ENCODE measurements around the gene VAV2. TPM values are rescaled to one million over a fixed set of nuclear protein-coding genes. Genes with fewer than 3 reads are reported as not detected.

VAV2 gene
- total and polyA plus RNA-seq, 12 donors, result 2.9 to 7.1 (median 5.0) TPM

- no peaks in the 10 kb centered on the region for H3K9me3 ChIP-seq
- peak overlapping the region in 8 of 10 donors; percentile 45 to 78 (median 58) for H3K27ac ChIP-seq
- intact Hi-C loops (cut with DNase I), result loop anchor here in 1 of 10 donors (10.0 kb wide), 1 partner anchor 131 kb away; no protein-coding TSS in a partner anchor
- 48 to 55% methylated on average over 23 of the region's 23 CpGs for WGBS, 2 donors
- H3K27me3 ChIP-seq, result peaks cover 0 to 34% (median 31%) of the 10 kb centered on the region in 7 donors
- peaks cover 5 to 40% (median 19%) of the 10 kb centered on the region in 9 donors for H3K4me1 ChIP-seq
- no peak overlapping the region for H3K4me3 ChIP-seq
- no peak for TF ChIP-seq CTCF (IDR thresholded peaks at IDR 0.05)
- H3K36me3 ChIP-seq, result no peaks in the 10 kb centered on the region
- DNase-seq (peak in 1 of 2 donors; percentile 72), ATAC-seq (peak; percentile 29 to 52 (median 48))
Observed at GRCh38 chr9:133715295-133715865, 276.7 kb downstream of the VAV2 start.

GRCh38 chr9:133714606-133715294 lies 277.4 kb downstream of the VAV2 start:
- H3K27me3 ChIP-seq, result peaks cover 0 to 31% (median 31%) of the 10 kb centered on the region in 7 donors
- peaks cover 5 to 40% (median 19%) of the 10 kb centered on the region in 9 donors for H3K4me1 ChIP-seq
- H3K27ac ChIP-seq, result peak overlapping the region in 8 of 10 donors; percentile 45 to 78 (median 58)
- peak; percentile 21 to 68 (median 48) for ATAC-seq
- TF ChIP-seq CTCF (IDR thresholded peaks at IDR 0.05), result no peak
- WGBS, 2 donors, result 62 to 70% methylated on average over 15 of the region's 15 CpGs
- no peaks in the 10 kb centered on the region for H3K9me3 ChIP-seq
- intact Hi-C loops (cut with DNase I), result loop anchor here in 1 of 10 donors (10.0 kb wide), 1 partner anchor 130 kb away; no protein-coding TSS in a partner anchor
- peak in 1 of 2 donors; percentile 85 for DNase-seq
- H3K4me3 ChIP-seq, result no peak overlapping the region
- no peaks in the 10 kb centered on the region for H3K36me3 ChIP-seq

- no peaks in the 10 kb centered on the region for H3K36me3 ChIP-seq
- ATAC-seq, result no peak
- H3K27ac ChIP-seq, result peak overlapping the region in 6 of 10 donors; percentile 20 to 78 (median 52)
- intact Hi-C loops (cut with DNase I), result loop anchor here in 1 of 10 donors (10.0 kb wide), 1 partner anchor 129 kb away; no protein-coding TSS in a partner anchor
- H3K4me1 ChIP-seq, result peaks cover 5 to 40% (median 19%) of the 10 kb centered on the region in 9 donors
- peaks cover 0 to 31% (median 31%) of the 10 kb centered on the region in 7 donors for H3K27me3 ChIP-seq
- no peak overlapping the region for H3K4me3 ChIP-seq
- no peaks in the 10 kb centered on the region for H3K9me3 ChIP-seq
- WGBS, 2 donors, result 87 to 88% methylated on average over 18 of the region's 18 CpGs
- TF ChIP-seq CTCF (IDR thresholded peaks at IDR 0.05), result no peak
- DNase-seq, result no peak
Observed at GRCh38 chr9:133713960-133714495, 278.1 kb downstream of the VAV2 start.
